Peyer's patch (tissue), 4 donors: Measurements from ENCODE around the gene ZC3H15. TPM values are rescaled to one million over a fixed set of nuclear protein-coding genes. Genes with fewer than 3 reads are reported as not detected.
A peak's percentile ranks its signal among the peaks of the same experiment; 100 is the strongest.
"Not testable (repeated sequence)": the region's sequence is repeated elsewhere in the genome, so short reads cannot be mapped to it uniquely, and the experiment has no call there.

ENCODE experiments used
- DNase-seq, 3 donors: peaks; one replicate each; pipeline ENCODE4 v3.0.0-alpha.2; 2017 to 2019
- H3K27ac ChIP-seq, 4 donors: fragments of 200-600 bp; sonication (generic); one replicate each; pipeline ENCODE4 v1.5.1; 2016 to 2019
- H3K27me3 ChIP-seq, 2 donors: fragments of 200-600 bp; sonication (generic); one replicate each; pipeline ENCODE4 v1.5.1; 2019
- H3K36me3 ChIP-seq, 3 donors: fragments of 200-600 bp; sonication (generic); one replicate each; pipeline ENCODE4 v1.5.1; 2016 to 2019
- H3K4me1 ChIP-seq, 4 donors: fragments of 200-600 bp; sonication (generic); one replicate each; pipeline ENCODE4 v1.5.1; 2016 to 2019
- H3K4me3 ChIP-seq, 4 donors: fragments of 200-600 bp; sonication (generic); 1 replicate in 3 of 4; 2 replicates in 1 of 4; pipeline ENCODE4 v1.5.1; 2016 to 2019; ENCODE audit warnings: mild to moderate bottlenecking in 1 of 4
- H3K9me3 ChIP-seq, 4 donors: fragments of 200-600 bp; sonication (generic); one replicate each; pipeline ENCODE4 v1.5.1; 2016 to 2019; ENCODE audit warnings: mild to moderate bottlenecking in 1 of 4
- POLR2A ChIP-seq, 2 donors: fragments of 450-650 bp; IDR thresholded peaks; one replicate each; pipeline ENCODE4 v1.5.1; 2017; ENCODE audit warnings: antibody characterized with exemption in 2 of 2, mild to moderate bottlenecking in 2 of 2, moderate library complexity in 2 of 2
- total RNA-seq, 4 donors: library from RNA; depleted of rRNA; stranded (reverse); fragments of >200 nt; gene quantifications; one replicate each; pipeline ENCODE4 v1.1.0, GENCODE V29; 2016
- TF ChIP-seq, protein P1 (sequence below), 6 experiments: fragments of 450-650 bp in 4 of 6; fragments of 200-600 bp in 2 of 6; sonication (generic) in 1 of 6; IDR thresholded peaks; one replicate each; pipeline ENCODE4 v1.5.1; 2017 to 2019; ENCODE audit warnings: antibody characterized with exemption in 6 of 6, mild to moderate bottlenecking in 3 of 6, moderate library complexity in 1 of 6

ZC3H15 gene
- total RNA-seq = 10 to 100 TPM; 39.7 to 82.5 (median 65.0) TPM

DNA sequence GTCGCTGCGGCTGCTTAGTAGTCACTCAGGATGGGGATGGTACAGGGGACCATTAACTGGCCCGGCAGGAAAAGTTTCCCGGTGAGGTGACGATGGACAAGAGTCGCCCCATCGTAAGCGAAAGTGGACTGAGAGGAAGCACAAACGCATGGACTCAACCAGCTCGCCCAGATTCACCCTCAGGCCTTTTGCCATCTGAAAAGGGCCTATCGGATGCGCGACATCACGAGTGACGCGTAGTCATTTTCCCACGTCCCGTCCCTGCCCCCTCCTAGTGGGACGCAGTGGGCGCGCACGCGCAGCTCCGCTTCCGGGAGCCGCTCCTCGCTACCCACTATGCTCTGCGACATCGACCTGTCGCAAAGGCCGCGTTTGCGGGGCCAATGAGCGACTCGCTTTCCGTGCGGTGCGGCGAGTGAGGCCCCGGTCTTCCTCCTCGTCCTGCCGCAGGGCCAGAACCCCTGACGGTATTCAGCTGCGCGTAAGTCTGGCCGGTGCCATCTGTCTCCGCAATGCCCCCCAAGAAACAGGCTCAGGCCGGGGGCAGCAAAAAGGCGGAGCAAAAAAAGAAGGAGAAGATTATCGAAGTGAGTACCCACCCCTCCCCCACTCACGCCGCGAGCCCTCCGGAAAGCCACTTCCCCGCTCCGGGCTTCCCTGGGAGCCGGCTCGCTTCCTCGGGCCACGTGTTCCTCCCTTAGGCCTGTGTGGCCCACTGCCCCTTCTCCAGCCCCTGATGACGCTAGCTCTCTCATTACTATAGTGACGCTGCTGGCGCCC is at the start of gene ZC3H15:
Gene ZC3H15 (plus strand): TSS at position 390 of the 780 bp plus-strand sequence. CDS start 123 bp downstream, at position 513.
- peaks cover 0 to 44% (median 5%) of the 10 kb centered on the region in 4 donors for H3K4me1 ChIP-seq
- no peaks in the 10 kb centered on the region for H3K9me3 ChIP-seq

DNA sequence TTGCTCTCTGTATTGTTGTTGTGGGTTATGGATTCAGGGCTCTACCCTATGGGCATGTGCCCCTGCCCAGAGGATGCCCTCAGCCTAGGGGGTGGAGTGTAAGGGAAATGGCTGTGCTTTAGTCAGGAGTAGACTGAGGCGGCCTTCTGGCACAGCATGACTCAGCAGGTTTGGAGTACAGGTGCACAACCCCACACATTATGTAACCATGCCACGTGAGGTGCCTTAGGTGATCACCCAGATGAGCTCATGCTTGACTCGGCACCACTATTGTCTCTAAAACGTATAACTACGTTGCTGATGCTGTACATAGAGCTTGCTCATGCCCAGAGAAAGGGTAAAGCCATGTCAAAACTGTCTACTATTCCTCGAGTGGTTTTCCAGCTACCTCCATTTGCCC is 48.3 kb upstream of the ZC3H15 start:
- Histone ChIP-seq H3K4me1 (no peaks in the 10 kb centered on the region), H3K9me3 (no peaks in the 10 kb centered on the region), H3K27ac (no peak overlapping the region), H3K36me3 (no peaks in the 10 kb centered on the region), H3K27me3 (no peaks in the 10 kb centered on the region), H3K4me3 (no peak overlapping the region)
- DNase-seq = no peak
- TF ChIP-seq, protein P1, sequence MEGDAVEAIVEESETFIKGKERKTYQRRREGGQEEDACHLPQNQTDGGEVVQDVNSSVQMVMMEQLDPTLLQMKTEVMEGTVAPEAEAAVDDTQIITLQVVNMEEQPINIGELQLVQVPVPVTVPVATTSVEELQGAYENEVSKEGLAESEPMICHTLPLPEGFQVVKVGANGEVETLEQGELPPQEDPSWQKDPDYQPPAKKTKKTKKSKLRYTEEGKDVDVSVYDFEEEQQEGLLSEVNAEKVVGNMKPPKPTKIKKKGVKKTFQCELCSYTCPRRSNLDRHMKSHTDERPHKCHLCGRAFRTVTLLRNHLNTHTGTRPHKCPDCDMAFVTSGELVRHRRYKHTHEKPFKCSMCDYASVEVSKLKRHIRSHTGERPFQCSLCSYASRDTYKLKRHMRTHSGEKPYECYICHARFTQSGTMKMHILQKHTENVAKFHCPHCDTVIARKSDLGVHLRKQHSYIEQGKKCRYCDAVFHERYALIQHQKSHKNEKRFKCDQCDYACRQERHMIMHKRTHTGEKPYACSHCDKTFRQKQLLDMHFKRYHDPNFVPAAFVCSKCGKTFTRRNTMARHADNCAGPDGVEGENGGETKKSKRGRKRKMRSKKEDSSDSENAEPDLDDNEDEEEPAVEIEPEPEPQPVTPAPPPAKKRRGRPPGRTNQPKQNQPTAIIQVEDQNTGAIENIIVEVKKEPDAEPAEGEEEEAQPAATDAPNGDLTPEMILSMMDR (IDR thresholded peaks at IDR 0.05) = no peak
- no peak for TF ChIP-seq POLR2A (IDR thresholded peaks at IDR 0.05)

More for the DNA sequence above, at the start of gene ZC3H15:
- peak within 1 kb of the TSS; percentile 84 to 94 (median 90) for H3K27ac ChIP-seq
- no peaks in the 10 kb centered on the region for H3K27me3 ChIP-seq
- DNase-seq = peak; percentile 91 to 98 (median 96)
- no peaks in the 10 kb centered on the region for H3K36me3 ChIP-seq
- peak within 1 kb of the TSS; percentile 69 to 98 (median 79) for H3K4me3 ChIP-seq
- TF ChIP-seq, protein P1 (IDR thresholded peaks at IDR 0.05) = peak in 3 of 6 experiments; percentile 5 to 18 (median 8)
- peak; percentile 67 to 80 for TF ChIP-seq POLR2A (IDR thresholded peaks at IDR 0.05)

DNA sequence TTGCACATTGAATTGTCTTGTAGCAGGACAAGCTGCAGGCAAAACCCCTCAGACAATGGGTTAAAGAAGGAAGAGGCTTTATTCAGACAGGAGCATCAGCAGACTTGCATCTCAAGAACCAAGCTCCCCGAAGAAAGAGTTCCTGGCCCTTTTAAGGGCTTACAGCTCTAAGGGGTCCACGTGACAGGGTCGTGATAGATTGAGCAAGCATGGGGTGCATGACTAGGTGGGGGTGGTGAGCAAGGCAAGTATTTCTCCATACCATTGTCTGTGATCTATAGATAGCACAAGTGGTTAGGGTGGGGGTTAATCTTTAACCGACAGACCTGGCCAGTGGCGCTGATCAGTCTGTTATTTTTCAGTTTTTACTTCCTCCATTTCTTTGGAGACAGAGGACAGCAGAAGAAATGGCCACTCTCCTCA is 46.4 kb upstream of the ZC3H15 start:
- not testable (repeated sequence) for H3K4me3 ChIP-seq, H3K27ac ChIP-seq, H3K27me3 ChIP-seq, H3K4me1 ChIP-seq, H3K9me3 ChIP-seq, H3K36me3 ChIP-seq, DNase-seq

DNA sequence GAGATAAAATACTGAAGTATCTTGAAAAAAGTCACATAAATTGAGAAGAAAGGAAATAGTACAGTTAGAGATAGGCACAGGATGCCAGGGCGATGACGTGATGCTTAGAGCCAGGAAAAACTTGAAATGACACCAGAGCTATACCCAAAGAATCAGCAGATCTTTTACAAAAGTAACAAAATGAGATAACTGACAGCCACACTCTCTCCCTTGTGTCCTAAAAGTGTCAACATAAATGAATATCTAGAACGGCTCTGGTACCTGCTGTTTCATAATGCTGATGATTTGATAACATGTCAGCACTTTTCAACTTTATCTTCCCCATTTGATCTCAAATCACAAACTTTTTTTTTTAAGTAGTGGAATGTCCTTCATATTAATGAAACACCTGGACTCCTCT is 45.6 kb upstream of the ZC3H15 start:
- H3K4me3 ChIP-seq = no peak overlapping the region
- H3K4me1 ChIP-seq = no peaks in the 10 kb centered on the region
- H3K36me3 ChIP-seq = no peaks in the 10 kb centered on the region
- H3K9me3 ChIP-seq = no peaks in the 10 kb centered on the region
- DNase-seq = no peak
- H3K27me3 ChIP-seq = no peaks in the 10 kb centered on the region
- TF ChIP-seq POLR2A (IDR thresholded peaks at IDR 0.05) = no peak
- TF ChIP-seq, protein P1 (IDR thresholded peaks at IDR 0.05) = no peak
- H3K27ac ChIP-seq = no peak overlapping the region

DNA sequence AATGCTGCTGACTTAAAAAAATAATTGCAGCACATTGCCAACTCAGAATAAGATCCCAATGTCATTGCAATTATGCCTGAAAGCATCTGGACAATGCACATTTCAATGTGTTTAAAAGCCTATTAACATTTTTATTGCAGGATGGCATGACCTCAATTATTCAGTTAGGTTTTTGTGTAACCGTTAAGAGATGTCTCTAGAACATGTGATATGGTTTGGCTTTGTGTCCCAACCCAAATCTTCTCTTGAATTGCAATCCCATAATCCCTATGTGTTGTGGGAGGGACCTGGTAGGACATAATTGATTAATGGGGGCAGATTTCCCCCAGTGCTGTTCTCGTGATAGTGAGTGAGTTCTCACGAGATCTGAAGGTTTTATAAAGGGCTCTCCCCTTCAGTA is 43.2 kb upstream of the ZC3H15 start:
- Histone ChIP-seq H3K9me3 (no peaks in the 10 kb centered on the region), H3K4me3 (no peak overlapping the region), H3K27me3 (no peaks in the 10 kb centered on the region), H3K4me1 (no peaks in the 10 kb centered on the region), H3K36me3 (no peaks in the 10 kb centered on the region), H3K27ac (no peak overlapping the region)
- no peak for DNase-seq
- TF ChIP-seq POLR2A (IDR thresholded peaks at IDR 0.05) = no peak
- TF ChIP-seq, protein P1 (IDR thresholded peaks at IDR 0.05) = no peak

DNA sequence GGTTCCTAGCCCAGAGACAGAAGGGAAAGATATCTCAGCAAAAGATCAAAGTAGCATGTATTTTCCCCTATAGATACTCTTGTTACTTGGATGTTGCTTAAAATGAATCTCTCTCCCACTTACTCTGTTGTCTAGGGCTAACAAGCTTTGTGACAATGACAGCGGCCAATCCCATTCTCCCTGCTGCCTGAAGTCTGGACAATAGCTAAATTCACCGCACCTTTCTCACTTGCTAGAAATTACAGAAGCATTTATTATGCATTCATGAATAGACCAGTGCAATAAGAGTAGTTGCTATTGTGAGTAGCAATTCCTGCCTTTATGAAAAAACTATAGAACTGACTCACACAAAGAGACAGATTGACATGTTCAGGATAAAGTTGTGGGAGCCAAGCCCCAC is 42.2 kb upstream of the ZC3H15 start:
- no peaks in the 10 kb centered on the region for H3K27me3 ChIP-seq
- DNase-seq = no peak
- no peaks in the 10 kb centered on the region for H3K9me3 ChIP-seq
- no peak overlapping the region for H3K4me3 ChIP-seq
- no peak overlapping the region for H3K27ac ChIP-seq
- no peak for TF ChIP-seq POLR2A (IDR thresholded peaks at IDR 0.05)
- TF ChIP-seq, protein P1 (IDR thresholded peaks at IDR 0.05) = no peak
- H3K36me3 ChIP-seq = no peaks in the 10 kb centered on the region
- H3K4me1 ChIP-seq = no peaks in the 10 kb centered on the region
